Measurements from ENCODE around the gene TMEM145. TPM values are rescaled to one million over a fixed set of nuclear protein-coding genes. Genes with fewer than 3 reads are reported as not detected.

TMEM145 gene
- total RNA-seq, 1 donor from 2014 or later: not detected

GRCh38 chr19:42343344-42344110, 30.4 kb downstream of the TMEM145 start:
- peaks cover 27% of the 10 kb centered on the region for H3K36me3 ChIP-seq
- TF ChIP-seq CTCF (IDR thresholded peaks at IDR 0.05): no peak
- DNase-seq: no peak
- H3K4me1 ChIP-seq: no peaks in the 10 kb centered on the region
- intact Hi-C loops (cut with DNase I): no loop called here
- peak in 1 of 2 donors; percentile 31 for ATAC-seq
- H3K4me3 ChIP-seq: no peak overlapping the region
- H3K9me3 ChIP-seq: no peaks in the 10 kb centered on the region
- H3K27ac ChIP-seq: no peak overlapping the region
- H3K27me3 ChIP-seq (ENCODE audit: low read depth): no peaks in the 10 kb centered on the region

GRCh38 chr19:42344336-42344893, 31.3 kb downstream of the TMEM145 start:
- Histone ChIP-seq H3K4me1 (no peaks in the 10 kb centered on the region), H3K9me3 (no peaks in the 10 kb centered on the region), H3K36me3 (peaks cover 27% of the 10 kb centered on the region), H3K27ac (no peak overlapping the region), H3K4me3 (no peak overlapping the region), H3K27me3 (ENCODE audit: low read depth) (no peaks in the 10 kb centered on the region)
- ATAC-seq (no peak), DNase-seq (no peak)
- intact Hi-C loops (cut with DNase I): no loop called here
- no peak for TF ChIP-seq CTCF (IDR thresholded peaks at IDR 0.05)

- Histone ChIP-seq H3K9me3 (no peaks in the 10 kb centered on the region), H3K36me3 (peaks cover 29% of the 10 kb centered on the region), H3K27ac (no peak overlapping the region), H3K4me3 (no peak overlapping the region), H3K4me1 (no peaks in the 10 kb centered on the region), H3K27me3 (ENCODE audit: low read depth) (no peaks in the 10 kb centered on the region)
- TF ChIP-seq CTCF (IDR thresholded peaks at IDR 0.05): no peak
- intact Hi-C loops (cut with DNase I): no loop called here
- ATAC-seq: no peak
- DNase-seq: no peak
Observed at GRCh38 chr19:42345191-42345812, 32.2 kb downstream of the TMEM145 start.

GRCh38 chr19:42348211-42348610, 35.1 kb downstream of the TMEM145 start:
- TF ChIP-seq CTCF (IDR thresholded peaks at IDR 0.05): no peak
- no peak for ATAC-seq
- Histone ChIP-seq H3K4me3 (no peak overlapping the region), H3K9me3 (no peaks in the 10 kb centered on the region), H3K27me3 (ENCODE audit: low read depth) (no peaks in the 10 kb centered on the region), H3K36me3 (peaks cover 34% of the 10 kb centered on the region), H3K27ac (no peak overlapping the region), H3K4me1 (no peaks in the 10 kb centered on the region)
- intact Hi-C loops (cut with DNase I): no loop called here
- no peak for DNase-seq

GRCh38 chr19:42349378-42350107, 36.4 kb downstream of the TMEM145 start:
- H3K4me1 ChIP-seq: no peaks in the 10 kb centered on the region

More at GRCh38 chr19:42349378-42350107, 36.4 kb downstream of the TMEM145 start:
- Histone ChIP-seq H3K27me3 (ENCODE audit: low read depth) (no peaks in the 10 kb centered on the region), H3K4me3 (no peak overlapping the region), H3K36me3 (peaks cover 37% of the 10 kb centered on the region), H3K27ac (no peak overlapping the region), H3K9me3 (no peaks in the 10 kb centered on the region)
- TF ChIP-seq CTCF (IDR thresholded peaks at IDR 0.05): no peak
- intact Hi-C loops (cut with DNase I): no loop called here
- DNase-seq (no peak), ATAC-seq (no peak)
